CD4-positive, CD25-positive, alpha-beta regulatory T cell (primary cell): ENCODE measurements around the gene CD151. TPM values are rescaled to one million over a fixed set of nuclear protein-coding genes. Genes with fewer than 3 reads are reported as not detected.

Experiments
- ATAC-seq, 2 donors: fragments of 150-1000 bp; cut with Tn5 transposase; one replicate each; pipeline ENCODE4 v1.10.0; 2021; ENCODE audit warnings: low read depth in 2 of 2, moderate number of reproducible peaks in 2 of 2, moderate library complexity in 1 of 2
- DNase-seq, 3 donors: peaks; one replicate each; pipeline versions ENCODE4 v3.0.0 to v3.0.0-alpha.2; 2012 to 2022; ENCODE audit warnings: mixed read lengths in 1 of 3
- H3K27ac ChIP-seq: one replicate; pipeline ENCODE4 v1.7.0; 2013; ENCODE audit warnings: mild to moderate bottlenecking, low read length; ENCODE audit not compliant: insufficient read depth, poor library complexity, severe bottlenecking
- H3K27me3 ChIP-seq: one replicate; pipeline ENCODE4 v1.7.0; 2013; ENCODE audit warnings: low read length; ENCODE audit not compliant: control insufficient read depth, insufficient read depth
- H3K36me3 ChIP-seq: one replicate; pipeline ENCODE4 v1.7.0; 2013; ENCODE audit warnings: mild to moderate bottlenecking, low read length, moderate library complexity; ENCODE audit not compliant: control insufficient read depth, insufficient read depth
- H3K4me1 ChIP-seq: 2 replicates; pipeline ENCODE4 v1.7.0; 2013; ENCODE audit warnings: mild to moderate bottlenecking, low read length; ENCODE audit not compliant: insufficient read depth, control insufficient read depth, poor library complexity, severe bottlenecking
- H3K4me3 ChIP-seq: one replicate; pipeline ENCODE4 v1.7.0; 2013; ENCODE audit warnings: low read depth, mild to moderate bottlenecking, low read length, moderate library complexity
- H3K9me3 ChIP-seq, 2 experiments: 1 replicate in 1 of 2; 2 replicates in 1 of 2; pipeline ENCODE4 v1.7.0; 2013; ENCODE audit warnings: low read length in 2 of 2, mild to moderate bottlenecking in 1 of 2, moderate library complexity in 1 of 2; ENCODE audit not compliant: control insufficient read depth in 2 of 2
- H3K27ac Mint-ChIP-seq, 3 donors: one replicate each; pipeline ENCODE4 v1.8.0; 2020 to 2022; ENCODE audit warnings: mild to moderate bottlenecking in 3 of 3, mixed read lengths in 3 of 3, moderate library complexity in 2 of 3
- H3K27me3 Mint-ChIP-seq: one replicate; pipeline ENCODE4 v1.8.0; 2022; ENCODE audit warnings: mild to moderate bottlenecking, mixed read lengths
- H3K36me3 Mint-ChIP-seq: one replicate; pipeline ENCODE4 v1.8.0; 2020; ENCODE audit warnings: mixed read lengths
- H3K4me1 Mint-ChIP-seq, 4 donors: one replicate each; pipeline ENCODE4 v1.8.0; 2020 to 2022; ENCODE audit warnings: mixed read lengths in 4 of 4, mild to moderate bottlenecking in 1 of 4
- H3K4me3 Mint-ChIP-seq, 4 donors: one replicate each; pipeline ENCODE4 v1.8.0; 2020 to 2022; ENCODE audit warnings: mild to moderate bottlenecking in 4 of 4, mixed read lengths in 4 of 4, moderate library complexity in 3 of 4
- H3K9me3 Mint-ChIP-seq, 7 donors: one replicate each; pipeline ENCODE4 v1.8.0; 2020 to 2022; ENCODE audit warnings: mixed read lengths in 7 of 7, mild to moderate bottlenecking in 3 of 7, moderate library complexity in 2 of 7
- polyA plus RNA-seq, 4 donors: library from polyadenylated mRNA; unstranded; fragments of 300-500 nt; fragmentation: Illumina TruSeq; gene quantifications; one replicate each; pipeline ENCODE4 v1.2.3, GENCODE V29; 2021
- total RNA-seq: library from RNA; stranded (reverse); gene quantifications from one replicate; pipeline ENCODE4 v1.2.3, GENCODE V29; 2022

The CD151 gene
- total and polyA plus RNA-seq, 5 donors from 2014 or later, result 5.5 to 20.7 (median 11.9) TPM

- H3K36me3 ChIP-seq, result peaks cover 8% of the 10 kb centered on the region
- Mint-ChIP-seq H3K9me3 (no peaks in the 10 kb centered on the region), H3K27me3 (no peaks in the 10 kb centered on the region), H3K27ac (no peak overlapping the region), H3K4me1 (peaks cover 0 to 17% (median 3%) of the 10 kb centered on the region in 4 donors), H3K36me3 (no peaks in the 10 kb centered on the region), H3K4me3 (peak overlapping the region; percentile 32 to 90 (median 69))
- no peak for ATAC-seq
- H3K27me3 ChIP-seq, result no peaks in the 10 kb centered on the region
- no peaks in the 10 kb centered on the region for H3K9me3 ChIP-seq
- DNase-seq, result no peak
- H3K4me3 ChIP-seq, result no peak overlapping the region
- H3K27ac ChIP-seq, result peak overlapping the region; percentile 92
- peaks cover 38% of the 10 kb centered on the region for H3K4me1 ChIP-seq
Observed at GRCh38 chr11:794766-795633, 37.8 kb upstream of the CD151 start.

GRCh38 chr11:795634-796564 is 36.9 kb upstream of the CD151 start:
- no peaks in the 10 kb centered on the region for H3K36me3 Mint-ChIP-seq
- peaks cover 0 to 17% (median 3%) of the 10 kb centered on the region in 4 donors for H3K4me1 Mint-ChIP-seq
- peak overlapping the region; percentile 70 for H3K4me3 ChIP-seq
- peaks cover 38% of the 10 kb centered on the region for H3K4me1 ChIP-seq
- H3K27me3 ChIP-seq, result no peaks in the 10 kb centered on the region
- no peaks in the 10 kb centered on the region for H3K27me3 Mint-ChIP-seq
- ATAC-seq (peak; percentile 57), DNase-seq (peak; percentile 73 to 91 (median 75))
- H3K4me3 Mint-ChIP-seq, result peak overlapping the region; percentile 90 to 99 (median 96)
- H3K9me3 Mint-ChIP-seq, result no peaks in the 10 kb centered on the region
- no peaks in the 10 kb centered on the region for H3K9me3 ChIP-seq
- H3K27ac Mint-ChIP-seq, result peak overlapping the region; percentile 74 to 91 (median 87)
- peaks cover 8% of the 10 kb centered on the region for H3K36me3 ChIP-seq
- peak overlapping the region; percentile 92 for H3K27ac ChIP-seq

- Histone ChIP-seq H3K27ac (peak overlapping the region; percentile 92), H3K4me1 (peaks cover 38% of the 10 kb centered on the region), H3K9me3 (no peaks in the 10 kb centered on the region), H3K4me3 (peak overlapping the region; percentile 70), H3K27me3 (no peaks in the 10 kb centered on the region), H3K36me3 (peaks cover 8% of the 10 kb centered on the region)
- H3K9me3 Mint-ChIP-seq, result no peaks in the 10 kb centered on the region
- no peak for ATAC-seq
- peaks cover 0 to 17% (median 3%) of the 10 kb centered on the region in 4 donors for H3K4me1 Mint-ChIP-seq
- peak overlapping the region; percentile 90 to 99 (median 96) for H3K4me3 Mint-ChIP-seq
- peak overlapping the region; percentile 80 to 91 (median 87) for H3K27ac Mint-ChIP-seq
- DNase-seq, result no peak
- no peaks in the 10 kb centered on the region for H3K36me3 Mint-ChIP-seq
- H3K27me3 Mint-ChIP-seq, result no peaks in the 10 kb centered on the region
Observed at GRCh38 chr11:796565-797295, 36.0 kb upstream of the CD151 start.

DNA sequence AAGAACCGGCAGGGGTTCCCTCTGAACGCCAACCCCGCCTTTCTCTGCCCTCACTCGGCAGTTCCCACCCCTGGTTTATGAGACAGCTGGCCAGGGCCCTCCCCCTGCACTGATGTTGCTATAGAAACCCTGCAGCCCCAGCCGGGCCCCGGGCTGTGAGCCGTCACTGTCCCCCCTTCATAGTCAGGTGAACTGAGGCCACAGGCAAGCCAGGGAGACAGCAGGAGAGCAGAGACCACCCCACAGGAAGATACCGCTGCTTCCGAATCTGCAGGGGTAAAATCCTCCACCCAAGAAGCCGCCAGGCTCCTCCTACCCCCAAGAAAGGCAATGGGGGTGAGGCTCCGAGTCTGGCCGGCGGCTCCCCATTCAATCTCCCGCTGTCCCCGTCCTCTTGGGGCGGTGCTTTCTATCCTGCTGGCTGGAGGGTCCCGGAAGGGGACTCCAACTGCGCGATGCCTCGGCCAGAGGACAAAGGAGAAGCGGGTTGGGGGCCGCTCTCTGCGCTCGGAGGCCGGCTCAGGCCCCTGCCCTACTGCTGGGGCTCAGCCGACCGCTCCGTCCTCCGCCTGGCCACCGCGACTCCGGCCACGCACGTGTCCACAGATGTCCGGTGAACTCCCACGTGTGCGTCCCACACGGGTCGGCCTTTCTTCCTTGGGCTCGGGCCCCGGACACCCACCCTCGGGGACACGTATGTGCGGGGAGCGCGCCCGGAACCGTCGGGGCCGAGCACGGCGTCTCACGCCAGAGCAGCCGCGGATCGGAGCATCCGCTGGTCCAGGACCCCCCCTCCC is 35.3 kb upstream of the CD151 start:
- Mint-ChIP-seq H3K9me3 (no peaks in the 10 kb centered on the region), H3K27me3 (no peaks in the 10 kb centered on the region), H3K4me3 (peak overlapping the region; percentile 90 to 99 (median 96)), H3K27ac (peak overlapping the region; percentile 80 to 91 (median 87)), H3K36me3 (no peaks in the 10 kb centered on the region), H3K4me1 (peaks cover 0 to 17% (median 3%) of the 10 kb centered on the region in 4 donors)
- Histone ChIP-seq H3K4me1 (peaks cover 38% of the 10 kb centered on the region), H3K27me3 (no peaks in the 10 kb centered on the region), H3K27ac (peak overlapping the region; percentile 92), H3K4me3 (peak overlapping the region; percentile 55), H3K9me3 (no peaks in the 10 kb centered on the region), H3K36me3 (peaks cover 8% of the 10 kb centered on the region)
- ATAC-seq (peak; percentile 46 to 52), DNase-seq (peak; percentile 69 to 84 (median 75))

DNA sequence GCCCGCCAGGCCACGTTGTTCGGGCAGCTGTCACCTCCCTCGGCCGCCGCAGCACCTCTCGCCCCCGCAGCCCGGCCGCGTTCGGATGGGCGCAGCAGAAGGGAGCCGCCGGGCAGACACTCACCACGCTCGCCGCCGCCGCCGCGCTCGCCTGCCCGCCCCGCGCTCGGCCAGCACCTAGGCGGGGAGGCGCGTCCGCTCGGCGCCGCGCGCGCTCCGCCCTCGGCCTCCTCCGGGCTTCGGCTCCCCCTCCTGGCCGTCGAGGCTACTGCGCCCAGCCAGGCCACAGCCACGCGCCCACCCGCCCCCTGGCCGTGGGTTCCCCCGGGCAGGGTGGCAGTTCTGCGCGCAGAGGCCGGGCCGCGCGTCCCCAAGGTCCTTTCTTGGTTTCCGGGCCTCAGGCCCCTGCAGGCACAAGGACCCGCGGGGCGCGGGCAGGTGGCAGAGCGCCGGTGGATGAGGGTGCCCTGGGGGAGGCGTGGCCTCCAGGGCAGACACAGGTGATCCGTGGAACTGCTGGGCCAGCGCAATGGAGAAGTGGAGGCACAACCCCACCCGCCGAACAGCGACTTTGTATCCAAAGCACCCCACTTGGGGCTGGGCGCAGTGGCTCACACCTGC is 34.5 kb upstream of the CD151 start, which contains the start of gene SLC25A22:
Gene SLC25A22 (minus strand): TSS at position 189 of the 621 bp plus-strand sequence. CDS start 3,275 bp downstream, outside the sequence.
- no peaks in the 10 kb centered on the region for H3K27me3 Mint-ChIP-seq
- H3K27ac Mint-ChIP-seq, result peak within 1 kb of the TSS; percentile 80 to 91 (median 87)
- Histone ChIP-seq H3K4me3 (peak within 1 kb of the TSS; percentile 55), H3K4me1 (peaks cover 41% of the 10 kb centered on the region), H3K36me3 (peaks cover 8% of the 10 kb centered on the region), H3K27me3 (no peaks in the 10 kb centered on the region), H3K27ac (peak within 1 kb of the TSS; percentile 92), H3K9me3 (no peaks in the 10 kb centered on the region)
- H3K36me3 Mint-ChIP-seq, result no peaks in the 10 kb centered on the region
- no peaks in the 10 kb centered on the region for H3K9me3 Mint-ChIP-seq
- H3K4me3 Mint-ChIP-seq, result peak within 1 kb of the TSS; percentile 90 to 99 (median 96)
- ATAC-seq (peak; percentile 72 to 77), DNase-seq (peak; percentile 76 to 86 (median 86))
- H3K4me1 Mint-ChIP-seq, result peaks cover 0 to 19% (median 3%) of the 10 kb centered on the region in 4 donors

DNA sequence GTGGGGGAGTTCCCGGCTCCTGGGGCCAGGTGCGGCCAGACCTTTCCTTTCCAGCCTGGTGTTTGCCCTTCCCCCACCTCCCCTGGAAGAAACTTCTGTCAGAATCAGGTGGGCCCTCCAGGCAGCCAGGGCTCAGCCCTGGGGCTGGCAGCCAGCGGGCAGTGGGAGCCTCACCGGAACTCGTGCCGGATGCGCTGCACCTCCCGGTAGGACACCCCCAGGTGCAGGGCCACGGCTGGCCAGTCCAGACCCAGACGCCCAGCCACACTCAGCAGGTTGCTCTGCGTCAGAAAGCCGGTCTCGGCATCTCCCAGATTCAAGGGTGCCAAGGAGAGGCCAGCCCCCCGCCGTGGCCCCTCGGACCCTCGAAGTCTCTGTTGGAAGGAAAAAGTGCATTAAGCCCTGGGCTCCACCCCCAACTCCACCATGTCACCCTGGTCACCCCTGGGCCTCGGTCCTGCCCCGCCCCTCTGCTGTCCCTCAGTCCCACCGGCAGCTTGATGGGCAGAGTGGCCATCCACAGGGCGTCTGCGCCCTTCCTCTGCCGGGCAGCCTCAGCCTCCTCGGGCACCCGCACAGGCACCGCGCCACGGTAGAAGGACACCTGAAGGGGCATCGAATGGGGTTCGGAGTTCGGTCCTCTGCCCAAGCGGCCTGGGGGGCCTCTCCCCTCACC is 33.0 kb upstream of the CD151 start:
- Histone ChIP-seq H3K9me3 (no peaks in the 10 kb centered on the region), H3K27ac (no peak overlapping the region), H3K4me3 (no peak overlapping the region), H3K27me3 (no peaks in the 10 kb centered on the region), H3K4me1 (peaks cover 54% of the 10 kb centered on the region), H3K36me3 (no peaks in the 10 kb centered on the region)
- ATAC-seq (no peak), DNase-seq (no peak)
- no peak overlapping the region for H3K27ac Mint-ChIP-seq
- no peaks in the 10 kb centered on the region for H3K36me3 Mint-ChIP-seq
- peaks cover 0 to 27% (median 3%) of the 10 kb centered on the region in 4 donors for H3K4me1 Mint-ChIP-seq
- no peak overlapping the region for H3K4me3 Mint-ChIP-seq
- H3K27me3 Mint-ChIP-seq, result no peaks in the 10 kb centered on the region
- no peaks in the 10 kb centered on the region for H3K9me3 Mint-ChIP-seq
